Endothelial cell of umbilical vein (primary cell): ENCODE data around the gene RCVRN.

ENCODE experiments used
- CTCF ChIP-seq, 2 donors: IDR thresholded peaks; 1 replicate in 1 of 2; 2 replicates in 1 of 2; pipeline ENCODE4 v1.5.1; 2011; ENCODE audit warnings: low read length in 2 of 2, mild to moderate bottlenecking in 2 of 2, moderate library complexity in 2 of 2, control low read depth in 1 of 2, inconsistent platforms in 1 of 2, low read depth in 1 of 2; ENCODE audit not compliant: insufficient read depth in 1 of 2; ENCODE audit errors: extremely low read depth in 1 of 2
- EZH2 ChIP-seq: IDR thresholded peaks from 2 replicates; pipeline ENCODE4 v1.6.1; 2012; ENCODE audit warnings: borderline replicate concordance, low read depth, mild to moderate bottlenecking, moderate library complexity, low read length, inconsistent platforms; ENCODE audit not compliant: severe bottlenecking
- JUN ChIP-seq: IDR thresholded peaks from 2 replicates; pipeline ENCODE4 v1.6.1; 2011; ENCODE audit warnings: borderline replicate concordance, low read depth; ENCODE audit not compliant: insufficient read length, insufficient read depth
- MAX ChIP-seq: IDR thresholded peaks from 2 replicates; pipeline ENCODE4 v1.6.1; 2011; ENCODE audit not compliant: insufficient read depth, insufficient read length
- POLR2A ChIP-seq: IDR thresholded peaks from 2 replicates; pipeline ENCODE4 v1.6.1; 2012; ENCODE audit warnings: low read depth, mild to moderate bottlenecking, control low read depth, low read length
- POLR2AphosphoS5 ChIP-seq: IDR thresholded peaks from 2 replicates; pipeline ENCODE4 v1.6.1; 2012; ENCODE audit warnings: low read depth, mild to moderate bottlenecking, control low read depth, low read length, moderate library complexity; ENCODE audit not compliant: insufficient read depth

- TF ChIP-seq CTCF (IDR thresholded peaks at IDR 0.05; ENCODE audit: extremely low read depth in 1 of 2, insufficient read depth in 1 of 2, low read depth in 1 of 2, low read length in 2 of 2) (no peak), POLR2A (no peak), POLR2AphosphoS5 (no peak), JUN (no peak), EZH2 (no peak), MAX (no peak)
Observed at GRCh38 chr17:9860851-9861250, 44.2 kb downstream of the RCVRN start.
